Testis (tissue), 3 donors: Measurements from ENCODE around the gene HKDC1. TPM values are rescaled to one million over a fixed set of nuclear protein-coding genes. Genes with fewer than 3 reads are reported as not detected.

Experiments used
- DNase-seq: peaks from one replicate; pipeline ENCODE4 v3.0.0-alpha.2; 2019
- H3K27ac ChIP-seq, 2 donors: fragments of 200-600 bp; sonication (generic); one replicate each; pipeline ENCODE4 v1.5.1; 2019
- H3K27me3 ChIP-seq: fragments of 200-600 bp; sonication (generic); one replicate; pipeline ENCODE4 v1.5.1; 2019
- H3K36me3 ChIP-seq: fragments of 200-600 bp; sonication (generic); one replicate; pipeline ENCODE4 v1.5.1; 2017; ENCODE audit warnings: low read depth; ENCODE audit errors: missing control alignments
- H3K4me1 ChIP-seq: fragments of 200-600 bp; sonication (generic); one replicate; pipeline ENCODE4 v1.5.1; 2019
- H3K4me3 ChIP-seq, 2 donors: fragments of 200-600 bp; sonication (generic); one replicate each; pipeline ENCODE4 v1.5.1; 2017 to 2019
- H3K9me3 ChIP-seq: fragments of 200-600 bp; sonication (generic); one replicate; pipeline ENCODE4 v1.5.1; 2017
- CTCF ChIP-seq, 3 experiments: fragments of 450-650 bp in 2 of 3; fragments of 200-600 bp in 1 of 3; sonication (generic) in 1 of 3; IDR thresholded peaks; one replicate each; pipeline ENCODE4 v1.5.1; 2016 to 2019; ENCODE audit warnings: antibody characterized with exemption in 3 of 3, mild to moderate bottlenecking in 2 of 3, moderate library complexity in 1 of 3
- POLR2A ChIP-seq: fragments of 450-650 bp; IDR thresholded peaks from one replicate; pipeline ENCODE4 v1.6.1; 2017; ENCODE audit warnings: antibody characterized with exemption, mild to moderate bottlenecking, moderate library complexity
- WGBS, 2 donors: methylation state at CpG; one replicate each; pipeline ENCODE4 v1.1.5; 2018; 5-methylcytosine and 5-hydroxymethylcytosine counted together
- intact Hi-C: fragments of 100-400 bp; cut with DNase I; formaldehyde crosslinking; loops from one replicate; pipeline ENCODE4 v1.15.1; 2023; ENCODE audit warnings: low total_unique reads
- polyA plus RNA-seq: library from polyadenylated mRNA; stranded (reverse); fragments of 350-450 nt; fragmentation: Illumina TruSeq; extraction: RNeasy Lipid Tissue Mini Kit (QIAGEN cat#74804); gene quantifications from one replicate; pipeline ENCODE4 v1.2.3, GENCODE V29; 2014; ENCODE audit warnings: low read depth, low replicate concordance; ENCODE audit not compliant: insufficient read depth
- total RNA-seq, 2 donors: library from RNA; depleted of rRNA; stranded (reverse); fragments of >200 nt; gene quantifications; one replicate each; pipeline ENCODE4 v1.2.3, GENCODE V29; 2016

The HKDC1 gene
- total and polyA plus RNA-seq, 3 donors from 2014 or later: 1.9 to 5.4 (median 4.4) TPM

GRCh38 chr10:69220507-69220906 is 375 bp downstream of the HKDC1 start:
- DNase-seq: no peak
- intact Hi-C loops: no loop called here
- TF ChIP-seq POLR2A: no peak
- TF ChIP-seq CTCF (IDR thresholded peaks at IDR 0.05): no peak
- Histone ChIP-seq H3K27ac (no peak overlapping the region), H3K4me1 (peaks cover 10% of the 10 kb centered on the region), H3K27me3 (no peaks in the 10 kb centered on the region), H3K4me3 (no peak overlapping the region), H3K9me3 (no peaks in the 10 kb centered on the region), H3K36me3 (no peaks in the 10 kb centered on the region)
- WGBS, 2 donors: 83 to 85% methylated on average over 9 of the region's 9 CpGs

GRCh38 chr10:69222157-69223027 is 2.3 kb downstream of the HKDC1 start:
- Histone ChIP-seq H3K27me3 (no peaks in the 10 kb centered on the region), H3K4me1 (peaks cover 10% of the 10 kb centered on the region), H3K27ac (peak overlapping the region; percentile 44 to 64), H3K4me3 (no peak overlapping the region), H3K36me3 (no peaks in the 10 kb centered on the region), H3K9me3 (no peaks in the 10 kb centered on the region)
- DNase-seq: peak; percentile 58
- TF ChIP-seq CTCF (IDR thresholded peaks at IDR 0.05) (peak; percentile 30 to 66 (median 32)), POLR2A (no peak)
- intact Hi-C loops: no loop called here
- WGBS, 2 donors: 44 to 57% methylated on average over 11 of the region's 11 CpGs

- WGBS, 2 donors: 22 to 23% methylated on average over 1 of the region's 1 CpG
- Histone ChIP-seq H3K4me1 (peaks cover 10% of the 10 kb centered on the region), H3K36me3 (no peaks in the 10 kb centered on the region), H3K27ac (peak overlapping the region; percentile 44 to 64), H3K4me3 (no peak overlapping the region), H3K27me3 (no peaks in the 10 kb centered on the region), H3K9me3 (no peaks in the 10 kb centered on the region)
- intact Hi-C loops: no loop called here
- no peak for TF ChIP-seq POLR2A
- TF ChIP-seq CTCF (IDR thresholded peaks at IDR 0.05): no peak
- DNase-seq: no peak
These were observed 2.9 kb downstream of the HKDC1 start for GRCh38 chr10:69223028-69223342.

- no peak for DNase-seq
- Histone ChIP-seq H3K9me3 (no peaks in the 10 kb centered on the region), H3K4me3 (no peak overlapping the region), H3K4me1 (peaks cover 14% of the 10 kb centered on the region), H3K27ac (no peak overlapping the region), H3K36me3 (no peaks in the 10 kb centered on the region), H3K27me3 (no peaks in the 10 kb centered on the region)
- intact Hi-C loops: no loop called here
- TF ChIP-seq POLR2A (no peak), CTCF (IDR thresholded peaks at IDR 0.05) (no peak)
- 70 to 72% methylated on average over 8 to 10 of the region's 10 CpGs for WGBS, 2 donors
These were observed 4.9 kb downstream of the HKDC1 start for GRCh38 chr10:69224862-69225657.
